ENCODE results near the gene AJAP1.

GRCh38 chr1:4636644-4637380 is 17.6 kb upstream of the AJAP1 start:
- TF ChIP-seq CTCF (IDR thresholded peaks at IDR 0.05) (no peak), POLR2AphosphoS5 (IDR thresholded peaks at IDR 0.05; ENCODE audit: low read depth, low read length) (no peak), REST (IDR thresholded peaks at IDR 0.05; ENCODE audit: insufficient read depth in 1 of 2, low read depth in 2 of 2, low read length in 1 of 2) (no peak)

Data from Panc1 (cell line).